ENCODE measurements around the gene CRACR2A.

Gene CRACR2A

GRCh38 chr12:3600039-3600720 lies 152.7 kb downstream of the CRACR2A start:
- DNase-seq (ENCODE audit: low spot score), result no peak
- FAIRE-seq, result no peak

DNA sequence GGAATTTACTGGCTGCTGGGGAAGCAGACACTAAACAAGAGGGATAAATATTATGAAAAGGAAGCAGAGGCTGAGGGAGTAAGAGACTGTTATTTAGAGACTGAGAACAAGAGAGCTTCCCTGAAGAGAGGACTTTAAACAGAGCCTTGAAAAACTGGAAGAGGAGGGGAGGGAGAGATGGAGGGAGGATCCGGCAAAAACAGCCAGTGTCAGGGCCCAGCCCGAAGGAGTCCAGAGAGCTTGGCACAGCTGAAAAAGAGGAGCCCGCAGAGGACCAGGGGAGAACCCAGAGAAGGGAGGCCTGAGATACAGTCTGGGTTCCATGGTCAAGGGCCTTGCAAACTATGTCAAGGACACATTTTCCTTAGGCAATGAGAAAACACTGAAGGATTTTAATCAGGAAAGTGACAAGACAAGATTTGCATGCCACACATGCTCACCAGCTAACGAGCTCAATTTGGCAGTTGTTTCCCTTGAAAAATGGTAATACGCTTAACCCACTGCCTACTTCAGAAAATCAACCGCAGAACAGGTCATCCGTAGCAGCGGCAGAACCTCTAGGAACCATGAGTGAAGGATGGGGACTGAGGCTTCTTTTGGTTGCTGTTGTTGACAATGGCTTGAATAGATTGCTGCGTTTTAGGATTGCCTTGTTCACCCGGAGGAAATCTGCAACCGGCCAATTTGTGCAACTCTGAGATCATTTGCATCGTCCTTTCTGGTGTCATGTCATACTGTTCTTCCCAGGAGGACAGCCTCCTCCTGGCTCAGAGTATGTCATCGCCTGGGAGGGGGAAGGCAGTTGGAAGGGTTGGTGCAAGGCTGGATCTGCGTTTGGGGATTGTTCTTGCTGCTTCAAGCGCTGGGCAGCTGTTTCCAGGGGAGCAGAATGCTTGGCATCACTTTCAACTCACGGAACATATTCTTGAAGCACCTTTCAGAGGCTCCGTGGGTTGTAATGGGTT lies 153.7 kb downstream of the CRACR2A start:
- FAIRE-seq (no peak), DNase-seq (ENCODE audit: low spot score) (no peak)

DNA sequence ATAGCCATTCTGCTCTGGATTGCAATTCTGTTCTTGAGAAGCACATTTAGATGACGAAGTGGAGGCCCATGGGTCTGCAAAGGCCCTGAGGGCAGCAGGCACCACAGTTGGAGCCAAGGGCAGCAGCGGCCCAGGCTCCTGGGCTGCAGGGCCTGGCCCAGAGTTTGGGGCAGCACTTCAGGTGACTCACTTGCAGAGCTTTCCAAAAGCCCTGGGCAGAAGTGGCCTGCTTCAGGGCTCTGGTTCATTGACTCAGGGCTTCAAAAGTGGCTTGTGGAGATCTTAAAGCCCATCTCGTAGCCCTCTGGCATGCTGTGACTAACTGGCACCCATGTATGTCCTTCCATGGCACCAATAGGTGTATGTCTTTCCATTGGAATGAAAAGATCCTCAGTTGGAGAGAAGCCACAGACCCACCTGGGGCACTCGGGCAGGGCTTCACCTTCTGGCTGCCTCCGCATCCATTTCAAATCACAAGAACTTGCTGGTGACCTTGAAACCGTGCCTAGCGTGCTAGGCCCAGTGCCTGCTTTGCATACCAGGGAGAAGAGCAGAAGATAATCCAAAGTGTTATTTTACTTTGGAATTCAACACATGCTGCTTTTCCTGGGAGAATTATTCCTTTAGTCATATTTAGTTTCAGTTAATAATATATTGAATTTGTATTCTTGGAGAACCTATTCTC lies 155.2 kb downstream of the CRACR2A start:
- FAIRE-seq (no peak), DNase-seq (ENCODE audit: low spot score) (no peak)

- FAIRE-seq, result no peak
Observed at GRCh38 chr12:3596703-3597415, 156.1 kb downstream of the CRACR2A start.

DNA sequence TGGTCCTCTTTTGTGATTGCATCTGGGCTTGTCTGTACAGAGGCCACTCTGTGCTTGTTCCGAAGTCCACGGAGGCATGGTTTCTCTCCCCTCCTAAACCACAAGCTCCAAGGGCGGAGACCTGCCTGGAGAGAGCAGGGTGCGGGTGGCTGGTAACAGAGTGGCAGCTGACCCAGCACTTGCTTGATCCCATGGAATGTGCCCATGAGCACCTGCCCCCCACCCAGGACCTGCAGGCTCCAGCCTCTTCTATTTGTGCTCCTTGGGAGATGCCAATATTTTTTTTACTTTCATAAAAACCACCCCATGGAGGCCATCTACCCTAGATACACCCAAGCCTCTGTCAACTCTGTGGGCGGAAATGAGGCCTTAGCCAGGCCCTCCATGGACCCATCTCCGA lies 157.2 kb downstream of the CRACR2A start:
- DNase-seq (ENCODE audit: low spot score), result no peak
- no peak for FAIRE-seq

More at GRCh38 chr12:3596703-3597415, 156.1 kb downstream of the CRACR2A start:
- DNase-seq (ENCODE audit: low spot score), result no peak

DNA sequence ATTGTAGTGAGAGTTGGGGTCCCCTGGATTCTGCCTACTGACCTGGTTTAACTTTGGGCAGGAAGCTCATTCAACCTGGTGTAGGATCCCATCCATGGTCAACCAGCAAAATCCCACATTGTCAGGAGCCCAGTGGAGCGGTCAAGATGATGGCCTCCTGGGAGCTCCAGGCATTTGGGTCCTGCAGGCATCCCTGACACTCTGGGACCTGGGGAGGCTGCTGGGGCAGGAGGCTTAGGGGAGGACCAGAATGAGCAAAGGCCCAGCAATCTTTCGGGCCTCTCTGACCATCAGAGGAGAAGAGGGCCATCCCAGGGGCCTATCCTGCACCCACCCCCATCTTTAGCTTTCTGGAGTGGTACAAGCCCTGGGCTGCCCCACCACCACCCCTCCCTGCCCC lies 157.9 kb downstream of the CRACR2A start:
- no peak for DNase-seq (ENCODE audit: low spot score)
- no peak for FAIRE-seq

DNA sequence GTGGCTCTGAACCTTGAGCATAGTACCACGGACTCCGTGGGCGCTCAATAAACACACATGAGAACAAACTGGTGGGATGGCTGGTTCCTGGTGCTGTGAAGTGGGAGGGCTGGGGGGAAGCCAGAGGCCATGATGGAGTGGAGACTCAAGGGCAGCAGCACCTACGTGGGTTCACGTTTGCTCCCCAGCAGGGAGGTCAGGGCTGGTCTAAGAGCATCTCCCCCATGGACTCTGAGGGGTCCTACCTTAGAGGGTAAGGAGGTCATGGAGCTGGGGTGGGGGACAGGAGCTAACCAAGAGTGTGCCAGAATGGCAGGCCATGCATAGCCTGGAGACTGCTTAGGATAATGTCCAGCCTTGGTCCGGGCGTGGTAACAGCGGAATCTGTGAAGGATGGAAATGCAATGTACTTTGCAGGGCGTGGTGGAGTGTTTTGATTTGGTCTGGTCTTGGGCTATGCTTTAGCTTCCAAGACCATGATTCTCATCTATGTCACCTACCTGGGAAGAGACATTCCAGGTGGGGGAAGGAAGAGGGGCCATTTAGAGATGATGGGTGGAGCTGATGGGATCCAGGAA lies 158.9 kb downstream of the CRACR2A start:
- DNase-seq (ENCODE audit: low spot score) (no peak), FAIRE-seq (no peak)

- no peak for FAIRE-seq
- DNase-seq (ENCODE audit: low spot score), result no peak
Observed at GRCh38 chr12:3592856-3593625, 159.9 kb downstream of the CRACR2A start.

GRCh38 chr12:3589745-3590144 lies 163.2 kb downstream of the CRACR2A start:
- FAIRE-seq, result no peak
- no peak for DNase-seq (ENCODE audit: low spot score)

- DNase-seq (ENCODE audit: low spot score), result no peak
- FAIRE-seq, result no peak
Observed at GRCh38 chr12:3587402-3588013, 165.4 kb downstream of the CRACR2A start.

- FAIRE-seq (no peak), DNase-seq (ENCODE audit: low spot score) (no peak)
Observed at GRCh38 chr12:3583656-3584334, 169.1 kb downstream of the CRACR2A start.

DNA sequence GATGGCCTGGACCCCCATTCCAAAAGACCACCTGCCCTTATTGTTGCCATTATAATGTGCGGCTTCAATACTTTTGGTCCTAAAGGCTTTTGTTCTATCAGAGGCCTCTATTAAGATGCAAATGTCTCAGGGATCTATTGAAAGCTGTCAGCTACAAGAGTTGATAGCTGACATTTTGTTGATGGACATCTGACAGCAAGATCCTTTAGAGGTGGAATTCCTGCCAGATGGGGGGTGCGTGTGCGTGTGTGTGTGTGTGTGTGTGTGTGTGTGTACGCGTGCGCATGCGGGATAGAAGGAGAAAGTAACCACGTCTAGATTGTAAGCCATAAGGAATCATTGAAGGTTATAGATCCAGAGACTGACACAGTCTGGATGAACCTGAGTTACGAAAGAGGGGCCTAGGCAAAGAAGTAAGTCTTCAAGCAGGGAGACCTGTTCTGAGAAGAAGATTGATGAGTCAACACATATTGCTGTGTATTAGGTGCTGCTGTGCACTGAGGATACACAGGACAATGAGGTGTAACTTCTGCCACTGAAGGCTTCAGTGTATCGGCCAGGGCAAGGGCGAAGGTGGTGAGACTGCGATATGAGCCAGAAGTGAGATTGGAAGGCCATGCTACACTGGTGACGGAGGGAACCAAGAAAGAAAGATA lies 172.7 kb downstream of the CRACR2A start:
- DNase-seq (ENCODE audit: low spot score) (no peak), FAIRE-seq (no peak)

GRCh38 chr12:3579446-3580093 lies 173.3 kb downstream of the CRACR2A start:
- no peak for DNase-seq (ENCODE audit: low spot score)
- FAIRE-seq, result no peak

GRCh38 chr12:3578557-3578956 lies 174.4 kb downstream of the CRACR2A start:
- FAIRE-seq, result no peak
- DNase-seq (ENCODE audit: low spot score), result no peak

GRCh38 chr12:3576891-3577290 lies 176.0 kb downstream of the CRACR2A start:
- no peak for FAIRE-seq
- DNase-seq (ENCODE audit: low spot score), result no peak

DNA sequence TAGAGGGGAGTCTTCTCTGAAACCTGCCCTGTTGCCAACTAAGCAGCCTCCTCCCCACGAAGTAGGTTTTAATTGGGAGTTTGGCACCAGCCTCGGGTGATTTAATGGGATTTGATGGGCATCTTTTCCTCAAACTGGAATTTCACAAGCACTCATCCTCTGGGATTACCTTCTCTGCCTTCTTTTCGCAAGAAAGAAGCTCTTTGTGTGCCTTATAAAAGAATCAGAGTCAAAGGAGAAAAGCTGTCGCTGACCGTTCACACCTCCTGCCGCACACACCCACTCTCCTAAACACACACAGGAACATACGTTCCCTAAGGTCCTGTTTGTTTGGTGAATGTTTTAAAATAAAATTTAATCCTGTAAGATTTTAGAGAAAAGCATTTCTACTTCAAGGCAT lies 177.9 kb downstream of the CRACR2A start:
- FAIRE-seq (no peak), DNase-seq (ENCODE audit: low spot score) (no peak)

- FAIRE-seq, result no peak
- DNase-seq (ENCODE audit: low spot score), result no peak
Observed at GRCh38 chr12:3572560-3572959, 180.3 kb downstream of the CRACR2A start.

DNA sequence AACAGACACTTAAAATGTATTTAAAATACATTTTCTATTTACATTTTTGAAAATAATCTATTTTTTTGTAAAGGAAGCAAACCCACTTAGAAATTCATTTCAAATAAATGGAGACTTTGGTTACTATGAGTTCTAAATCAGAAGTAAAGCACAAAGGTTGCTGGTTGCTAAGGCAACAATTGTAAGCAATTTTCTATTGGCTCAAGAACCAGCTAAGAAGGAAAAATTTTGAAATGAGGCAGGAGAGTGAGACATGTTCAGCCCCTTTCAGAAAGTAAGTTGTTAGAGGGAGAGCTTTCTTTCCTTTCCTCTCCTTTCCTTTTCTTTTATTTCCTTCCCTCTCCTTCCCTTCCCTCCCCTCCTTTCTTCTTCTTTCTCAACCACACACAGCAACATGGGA lies 181.2 kb downstream of the CRACR2A start:
- FAIRE-seq, result no peak

More for the DNA sequence above, 181.2 kb downstream of the CRACR2A start:
- no peak for DNase-seq (ENCODE audit: low spot score)

Measured in RCC 7860 (cell line).